ENCODE results near the gene STAC3. TPM values are rescaled to one million over a fixed set of nuclear protein-coding genes. Genes with fewer than 3 reads are reported as not detected.
A peak's percentile ranks its signal among the peaks of the same experiment; 100 is the strongest.

STAC3 gene
- total RNA-seq, 1 donor from 2014 or later = 0.75 TPM

- peak overlapping the region; percentile 94 for H3K4me2 ChIP-seq (ENCODE audit: low read length)
- Mint-ChIP-seq H3K36me3 (ENCODE audit: low read depth, unreplicated experiment) (peaks cover 22% of the 10 kb centered on the region), H3K4me1 (ENCODE audit: low read depth, unreplicated experiment) (peaks cover 37% of the 10 kb centered on the region), H3K9me3 (ENCODE audit: unreplicated experiment) (no peaks in the 10 kb centered on the region), H3K27me3 (ENCODE audit: low read depth, unreplicated experiment) (peaks cover 27% of the 10 kb centered on the region), H3K27ac (ENCODE audit: unreplicated experiment) (peak overlapping the region; percentile 95), H3K4me3 (ENCODE audit: unreplicated experiment) (peak overlapping the region; percentile 87)
- peak overlapping the region; percentile 29 for H3K4me3 ChIP-seq (ENCODE audit: insufficient read depth, low read depth, low read length)
- peak overlapping the region; percentile 17 for H3K9ac ChIP-seq (ENCODE audit: low read length)
- peaks cover 38% of the 10 kb centered on the region for H3K4me1 ChIP-seq (ENCODE audit: insufficient read depth, low read length)
- peak overlapping the region; percentile 69 for H2AFZ ChIP-seq (ENCODE audit: low read depth, low read length)
- H3K27ac ChIP-seq (ENCODE audit: low read depth, low read length) = no peak overlapping the region
- DNase-seq (ENCODE audit: low read depth) (no peak), FAIRE-seq (no peak)
- peaks cover 51% of the 10 kb centered on the region for H4K20me1 ChIP-seq (ENCODE audit: insufficient read depth, low read length)
- no peak for TF ChIP-seq CTCF (IDR thresholded peaks at IDR 0.05; ENCODE audit: insufficient read depth, low read depth, low read length)
- TF ChIP-seq EZH2 (IDR thresholded peaks at IDR 0.05; ENCODE audit: insufficient read depth, low read length) = no peak
- peaks cover 32% of the 10 kb centered on the region for H3K27me3 ChIP-seq (ENCODE audit: insufficient read depth, low read length)
- no peaks in the 10 kb centered on the region for H3K9me3 ChIP-seq (ENCODE audit: insufficient read depth, low read depth, low read length)
- peaks cover under 1% of the 10 kb centered on the region for H3K79me2 ChIP-seq (ENCODE audit: insufficient read depth, low read length)
- peaks cover 7% of the 10 kb centered on the region for H3K36me3 ChIP-seq (ENCODE audit: insufficient read depth, low read length)
Observed at GRCh38 chr12:57237932-57238853, 12.8 kb downstream of the STAC3 start.

- Mint-ChIP-seq H3K4me1 (ENCODE audit: low read depth, unreplicated experiment) (peaks cover 41% of the 10 kb centered on the region), H3K4me3 (ENCODE audit: unreplicated experiment) (peak overlapping the region; percentile 61), H3K27me3 (ENCODE audit: low read depth, unreplicated experiment) (peaks cover 25% of the 10 kb centered on the region), H3K36me3 (ENCODE audit: low read depth, unreplicated experiment) (peaks cover 26% of the 10 kb centered on the region), H3K9me3 (ENCODE audit: unreplicated experiment) (no peaks in the 10 kb centered on the region), H3K27ac (ENCODE audit: unreplicated experiment) (peak overlapping the region; percentile 79)
- Histone ChIP-seq H3K4me1 (ENCODE audit: insufficient read depth, low read length) (peaks cover 33% of the 10 kb centered on the region), H3K27me3 (ENCODE audit: insufficient read depth, low read length) (peaks cover 32% of the 10 kb centered on the region), H3K9ac (ENCODE audit: low read length) (no peak overlapping the region), H3K4me2 (ENCODE audit: low read length) (peak overlapping the region; percentile 94), H3K27ac (ENCODE audit: low read depth, low read length) (no peak overlapping the region), H4K20me1 (ENCODE audit: insufficient read depth, low read length) (peaks cover 57% of the 10 kb centered on the region), H2AFZ (ENCODE audit: low read depth, low read length) (no peak overlapping the region), H3K79me2 (ENCODE audit: insufficient read depth, low read length) (peaks cover 7% of the 10 kb centered on the region), H3K36me3 (ENCODE audit: insufficient read depth, low read length) (peaks cover 13% of the 10 kb centered on the region), H3K9me3 (ENCODE audit: insufficient read depth, low read depth, low read length) (no peaks in the 10 kb centered on the region), H3K4me3 (ENCODE audit: insufficient read depth, low read depth, low read length) (no peak overlapping the region)
- DNase-seq (ENCODE audit: low read depth) = no peak
- TF ChIP-seq CTCF (IDR thresholded peaks at IDR 0.05; ENCODE audit: insufficient read depth, low read depth, low read length) = no peak
- no peak for FAIRE-seq
Observed at GRCh38 chr12:57237596-57237931, 13.4 kb downstream of the STAC3 start.

All from astrocyte (in vitro differentiated cells and primary cell).